Measurements from ENCODE around the gene DDX50. TPM values are rescaled to one million over a fixed set of nuclear protein-coding genes. Genes with fewer than 3 reads are reported as not detected.
A peak's percentile ranks its signal among the peaks of the same experiment; 100 is the strongest.
"Not testable (repeated sequence)": the region's sequence is repeated elsewhere in the genome, so short reads cannot be mapped to it uniquely, and the experiment has no call there.

The DDX50 gene
- total and polyA plus RNA-seq, 5 donors from 2014 or later, result 36.6 to 47.3 (median 39.7) TPM

DNA sequence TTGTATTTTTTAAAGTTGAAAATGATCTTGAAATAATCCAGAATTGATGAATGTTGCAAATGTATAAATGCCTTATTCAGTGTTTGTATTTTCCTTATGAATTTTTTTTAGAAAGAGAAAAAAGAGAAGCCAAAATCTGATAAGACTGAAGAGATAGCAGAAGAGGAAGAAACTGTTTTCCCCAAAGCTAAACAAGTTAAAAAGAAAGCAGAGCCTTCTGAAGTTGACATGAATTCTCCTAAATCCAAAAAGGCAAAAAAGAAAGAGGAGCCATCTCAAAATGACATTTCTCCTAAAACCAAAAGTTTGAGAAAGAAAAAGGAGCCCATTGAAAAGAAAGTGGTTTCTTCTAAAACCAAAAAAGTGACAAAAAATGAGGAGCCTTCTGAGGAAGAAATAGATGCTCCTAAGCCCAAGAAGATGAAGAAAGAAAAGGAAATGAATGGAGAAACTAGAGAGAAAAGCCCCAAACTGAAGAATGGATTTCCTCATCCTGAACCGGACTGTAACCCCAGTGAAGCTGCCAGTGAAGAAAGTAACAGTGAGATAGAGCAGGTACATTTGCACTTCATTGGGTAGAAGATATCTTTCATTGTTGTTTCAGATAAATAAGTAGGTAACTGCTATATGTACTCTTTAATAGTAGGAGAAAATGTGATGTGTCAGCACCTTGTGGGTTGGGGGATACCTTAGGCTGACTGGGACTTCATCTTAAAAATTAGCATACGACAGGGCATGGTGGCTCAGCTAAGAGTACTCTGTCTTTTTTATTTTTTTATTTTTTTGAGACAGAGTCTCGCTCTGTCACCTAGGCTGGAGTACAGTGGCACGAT, 58.8 kb downstream of the DDX50 start:
- ATAC-seq (ENCODE audit: low read depth in 2 of 2) (no peak), DNase-seq (no peak)
- no peak overlapping the region for H3K27ac ChIP-seq (ENCODE audit: insufficient read depth, low read length, poor library complexity, severe bottlenecking)
- peaks cover 20 to 60% (median 41%) of the 10 kb centered on the region in 4 donors for H3K4me1 Mint-ChIP-seq
- peak overlapping the region in 1 of 4 donors; percentile 76 for H3K4me3 Mint-ChIP-seq
- H3K4me3 ChIP-seq (ENCODE audit: low read depth, low read length), result peak overlapping the region; percentile 15
- peaks cover 28% of the 10 kb centered on the region for H3K4me1 ChIP-seq (ENCODE audit: control insufficient read depth, insufficient read depth, low read length, poor library complexity, severe bottlenecking)
- H3K27me3 Mint-ChIP-seq, result peaks cover 6% of the 10 kb centered on the region
- H3K27ac Mint-ChIP-seq, result peak overlapping the region in 2 of 3 donors; percentile 15 to 28
- H3K9me3 Mint-ChIP-seq, result peaks cover 0 to 1% (median 0%) of the 10 kb centered on the region in 7 donors
- peaks cover 33% of the 10 kb centered on the region for H3K36me3 Mint-ChIP-seq
- H3K9me3 ChIP-seq (ENCODE audit: control insufficient read depth in 2 of 2, low read length in 2 of 2), result no peaks in the 10 kb centered on the region
- no peaks in the 10 kb centered on the region for H3K27me3 ChIP-seq (ENCODE audit: control insufficient read depth, insufficient read depth, low read length)
- H3K36me3 ChIP-seq (ENCODE audit: control insufficient read depth, insufficient read depth, low read length), result peaks cover 48% of the 10 kb centered on the region

DNA sequence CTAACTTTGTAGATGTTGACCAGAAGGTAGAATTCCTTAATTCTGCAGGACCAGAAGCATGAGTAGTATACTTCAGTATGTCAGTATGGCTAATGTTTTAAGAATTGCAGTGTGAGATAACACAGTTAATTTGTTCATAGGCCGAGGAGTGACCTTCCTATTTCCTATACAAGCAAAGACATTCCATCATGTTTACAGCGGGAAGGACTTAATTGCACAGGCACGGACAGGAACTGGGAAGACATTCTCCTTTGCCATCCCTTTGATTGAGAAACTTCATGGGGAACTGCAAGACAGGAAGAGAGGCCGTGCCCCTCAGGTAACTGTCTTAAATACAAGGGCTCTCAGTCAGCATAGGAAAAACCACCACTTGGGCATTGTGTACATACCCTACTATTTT, 62.0 kb downstream of the DDX50 start:
- no peak overlapping the region for H3K4me3 Mint-ChIP-seq
- ATAC-seq (ENCODE audit: low read depth in 2 of 2), result no peak

DNA sequence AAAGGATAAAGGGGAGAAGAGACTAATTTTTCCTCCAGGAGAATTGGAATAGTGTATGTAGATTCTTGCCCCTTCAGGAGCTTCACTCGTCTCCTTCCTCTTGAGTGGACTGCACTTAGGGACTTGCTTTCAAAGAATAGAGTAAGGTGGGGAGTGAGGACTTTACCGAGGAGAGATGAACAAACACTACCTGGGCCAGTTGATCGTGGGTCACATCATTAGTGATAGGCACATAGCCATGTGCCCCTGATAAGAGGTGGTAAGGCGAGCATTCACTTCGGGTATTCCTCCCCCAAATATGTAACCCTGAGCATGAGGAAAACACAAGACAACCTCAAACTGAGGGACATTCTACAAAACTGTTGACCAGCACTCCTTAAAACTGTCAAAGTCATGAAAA, 72.9 kb downstream of the DDX50 start:
- no peak overlapping the region for H3K27ac Mint-ChIP-seq
- H3K9me3 ChIP-seq (ENCODE audit: control insufficient read depth in 2 of 2, low read length in 2 of 2), result no peaks in the 10 kb centered on the region
- H3K36me3 Mint-ChIP-seq, result peaks cover 54% of the 10 kb centered on the region
- no peaks in the 10 kb centered on the region for H3K27me3 ChIP-seq (ENCODE audit: control insufficient read depth, insufficient read depth, low read length)
- peaks cover 9 to 12% (median 9%) of the 10 kb centered on the region in 4 donors for H3K4me1 Mint-ChIP-seq
- no peak overlapping the region for H3K4me3 ChIP-seq (ENCODE audit: low read depth, low read length)
- H3K4me3 Mint-ChIP-seq, result no peak overlapping the region
- no peaks in the 10 kb centered on the region for H3K9me3 Mint-ChIP-seq
- H3K4me1 ChIP-seq (ENCODE audit: control insufficient read depth, insufficient read depth, low read length, poor library complexity, severe bottlenecking), result peaks cover 4% of the 10 kb centered on the region
- no peaks in the 10 kb centered on the region for H3K27me3 Mint-ChIP-seq
- DNase-seq, result no peak
- H3K36me3 ChIP-seq (ENCODE audit: control insufficient read depth, insufficient read depth, low read length), result peaks cover 95% of the 10 kb centered on the region
- no peak overlapping the region for H3K27ac ChIP-seq (ENCODE audit: insufficient read depth, low read length, poor library complexity, severe bottlenecking)
- ATAC-seq (ENCODE audit: low read depth in 2 of 2), result no peak

More for the DNA sequence above, 62.0 kb downstream of the DDX50 start:
- no peaks in the 10 kb centered on the region for H3K27me3 Mint-ChIP-seq
- H3K36me3 Mint-ChIP-seq, result peaks cover 49% of the 10 kb centered on the region
- no peaks in the 10 kb centered on the region for H3K27me3 ChIP-seq (ENCODE audit: control insufficient read depth, insufficient read depth, low read length)
- no peak overlapping the region for H3K4me3 ChIP-seq (ENCODE audit: low read depth, low read length)
- peaks cover 76% of the 10 kb centered on the region for H3K36me3 ChIP-seq (ENCODE audit: control insufficient read depth, insufficient read depth, low read length)
- peaks cover 22 to 37% (median 29%) of the 10 kb centered on the region in 4 donors for H3K4me1 Mint-ChIP-seq
- peak overlapping the region in 1 of 3 donors; percentile 15 for H3K27ac Mint-ChIP-seq
- H3K27ac ChIP-seq (ENCODE audit: insufficient read depth, low read length, poor library complexity, severe bottlenecking), result no peak overlapping the region
- no peaks in the 10 kb centered on the region for H3K9me3 ChIP-seq (ENCODE audit: control insufficient read depth in 2 of 2, low read length in 2 of 2)
- no peaks in the 10 kb centered on the region for H3K9me3 Mint-ChIP-seq
- H3K4me1 ChIP-seq (ENCODE audit: control insufficient read depth, insufficient read depth, low read length, poor library complexity, severe bottlenecking), result peaks cover 9% of the 10 kb centered on the region
- DNase-seq, result no peak

DNA sequence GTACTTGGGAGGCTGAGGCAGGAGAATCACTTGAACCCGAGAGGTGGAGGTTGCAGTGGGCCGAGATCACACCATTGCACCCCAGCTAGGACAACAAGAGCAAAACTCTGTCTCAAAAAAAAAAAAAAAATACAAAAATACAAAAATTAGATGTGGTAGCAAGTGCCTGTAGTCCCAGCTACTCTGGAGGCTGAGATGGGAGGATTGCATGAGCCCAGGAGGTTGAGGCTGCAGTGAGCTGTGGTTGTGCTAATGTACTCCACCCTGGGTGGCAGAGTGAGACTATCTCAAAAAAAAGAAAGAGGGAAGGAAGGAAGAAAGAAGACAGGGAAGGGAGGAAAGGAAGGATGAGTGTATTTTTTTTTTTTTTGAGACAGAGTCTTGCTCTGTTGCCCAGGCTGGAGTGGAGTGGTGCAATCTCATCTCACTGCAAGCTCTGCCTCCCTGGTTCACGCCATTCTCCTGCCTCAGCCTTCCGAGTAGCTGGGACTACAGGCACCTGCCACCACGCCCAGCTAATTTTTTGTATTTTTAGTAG, 74.9 kb downstream of the DDX50 start:
- H3K4me3 ChIP-seq (ENCODE audit: low read depth, low read length); DNase-seq; H3K9me3 ChIP-seq (ENCODE audit: control insufficient read depth in 2 of 2, low read length in 2 of 2); H3K9me3 Mint-ChIP-seq; H3K27ac ChIP-seq (ENCODE audit: insufficient read depth, low read length, poor library complexity, severe bottlenecking); H3K27me3 Mint-ChIP-seq; H3K4me3 Mint-ChIP-seq; ATAC-seq (ENCODE audit: low read depth in 2 of 2); H3K27me3 ChIP-seq (ENCODE audit: control insufficient read depth, insufficient read depth, low read length); H3K4me1 Mint-ChIP-seq; H3K4me1 ChIP-seq (ENCODE audit: control insufficient read depth, insufficient read depth, low read length, poor library complexity, severe bottlenecking): not testable (repeated sequence)
- H3K27ac Mint-ChIP-seq, result peak overlapping the region in 1 of 3 donors; percentile 20
- H3K36me3 Mint-ChIP-seq, result peaks cover 59% of the 10 kb centered on the region
- H3K36me3 ChIP-seq (ENCODE audit: control insufficient read depth, insufficient read depth, low read length), result peaks cover 96% of the 10 kb centered on the region

DNA sequence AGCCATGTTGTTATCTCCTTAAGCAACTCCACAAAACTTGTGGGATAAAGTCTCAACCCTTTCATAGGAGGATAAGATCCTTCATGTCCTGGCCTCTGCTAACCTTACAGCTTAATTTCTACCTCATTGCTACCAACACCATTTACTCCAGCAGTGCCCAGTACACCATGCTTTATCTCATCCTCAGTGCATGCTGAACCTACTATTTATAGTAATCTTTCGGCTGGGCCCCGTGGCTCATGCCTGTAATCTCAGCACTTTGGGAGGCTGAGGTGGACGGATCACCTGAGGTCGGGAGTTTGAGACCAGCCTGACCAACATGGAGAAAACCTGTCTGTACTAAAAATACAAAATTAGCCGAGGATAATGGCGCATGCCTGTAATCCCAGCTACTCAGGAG, 78.6 kb downstream of the DDX50 start:
- not testable (repeated sequence) for H3K27ac ChIP-seq (ENCODE audit: insufficient read depth, low read length, poor library complexity, severe bottlenecking); H3K4me1 ChIP-seq (ENCODE audit: control insufficient read depth, insufficient read depth, low read length, poor library complexity, severe bottlenecking); H3K27ac Mint-ChIP-seq; H3K9me3 Mint-ChIP-seq; H3K27me3 ChIP-seq (ENCODE audit: control insufficient read depth, insufficient read depth, low read length); H3K4me3 Mint-ChIP-seq; H3K27me3 Mint-ChIP-seq; H3K9me3 ChIP-seq (ENCODE audit: control insufficient read depth in 2 of 2, low read length in 2 of 2); ATAC-seq (ENCODE audit: low read depth in 2 of 2); DNase-seq; H3K4me1 Mint-ChIP-seq; H3K4me3 ChIP-seq (ENCODE audit: low read depth, low read length)
- H3K36me3 ChIP-seq (ENCODE audit: control insufficient read depth, insufficient read depth, low read length), result peaks cover 88% of the 10 kb centered on the region
- peaks cover 45% of the 10 kb centered on the region for H3K36me3 Mint-ChIP-seq

DNA sequence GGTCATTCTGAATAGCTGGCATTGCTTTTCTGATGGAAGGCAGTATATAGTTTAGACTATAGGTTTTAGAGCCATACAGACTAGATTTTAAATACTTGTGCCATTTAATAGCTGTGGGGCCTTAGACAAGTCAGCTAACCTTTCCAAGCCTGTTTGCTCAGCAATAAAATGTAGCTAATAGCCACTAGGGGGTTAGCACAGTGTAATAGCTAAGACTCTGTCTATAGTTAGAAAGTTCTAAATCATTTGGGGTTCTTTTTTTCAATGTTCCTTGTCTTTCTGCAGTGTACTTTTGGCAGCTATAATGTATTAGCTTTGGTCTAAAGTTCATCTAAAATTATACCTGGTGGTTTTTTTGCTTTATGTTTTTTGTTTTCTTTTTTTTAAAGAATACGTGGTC, 80.0 kb downstream of the DDX50 start:
- no peaks in the 10 kb centered on the region for H3K27me3 ChIP-seq (ENCODE audit: control insufficient read depth, insufficient read depth, low read length)
- ATAC-seq (ENCODE audit: low read depth in 2 of 2), result peak in 1 of 2 donors; percentile 31
- H3K27ac ChIP-seq (ENCODE audit: insufficient read depth, low read length, poor library complexity, severe bottlenecking), result no peak overlapping the region
- peaks cover 81% of the 10 kb centered on the region for H3K36me3 ChIP-seq (ENCODE audit: control insufficient read depth, insufficient read depth, low read length)
- peaks cover 38% of the 10 kb centered on the region for H3K36me3 Mint-ChIP-seq
- H3K4me1 ChIP-seq (ENCODE audit: control insufficient read depth, insufficient read depth, low read length, poor library complexity, severe bottlenecking), result no peaks in the 10 kb centered on the region
- H3K4me1 Mint-ChIP-seq, result peaks cover 0 to 6% (median 5%) of the 10 kb centered on the region in 4 donors
- H3K27ac Mint-ChIP-seq, result no peak overlapping the region
- H3K4me3 ChIP-seq (ENCODE audit: low read depth, low read length), result no peak overlapping the region
- no peaks in the 10 kb centered on the region for H3K27me3 Mint-ChIP-seq
- no peaks in the 10 kb centered on the region for H3K9me3 ChIP-seq (ENCODE audit: control insufficient read depth in 2 of 2, low read length in 2 of 2)
- H3K9me3 Mint-ChIP-seq, result no peaks in the 10 kb centered on the region
- no peak overlapping the region for H3K4me3 Mint-ChIP-seq
- peak in 1 of 3 donors; percentile 26 for DNase-seq

DNA sequence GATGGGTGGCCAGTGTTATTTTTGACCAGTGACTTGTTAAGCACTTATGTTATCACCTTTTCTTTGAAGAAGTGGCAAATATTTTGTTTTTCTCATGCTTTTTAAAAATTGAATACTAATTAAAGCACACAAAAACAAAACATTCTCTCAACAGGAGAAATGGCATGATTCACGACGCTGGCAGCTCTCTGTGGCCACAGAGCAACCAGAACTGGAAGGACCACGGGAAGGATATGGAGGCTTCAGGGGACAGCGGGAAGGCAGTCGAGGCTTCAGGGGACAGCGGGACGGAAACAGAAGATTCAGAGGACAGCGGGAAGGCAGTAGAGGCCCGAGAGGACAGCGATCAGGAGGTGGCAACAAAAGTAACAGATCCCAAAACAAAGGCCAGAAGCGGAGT, 81.3 kb downstream of the DDX50 start:
- Histone ChIP-seq H3K27me3 (ENCODE audit: control insufficient read depth, insufficient read depth, low read length) (no peaks in the 10 kb centered on the region), H3K36me3 (ENCODE audit: control insufficient read depth, insufficient read depth, low read length) (peaks cover 69% of the 10 kb centered on the region), H3K27ac (ENCODE audit: insufficient read depth, low read length, poor library complexity, severe bottlenecking) (no peak overlapping the region), H3K4me1 (ENCODE audit: control insufficient read depth, insufficient read depth, low read length, poor library complexity, severe bottlenecking) (no peaks in the 10 kb centered on the region), H3K9me3 (ENCODE audit: control insufficient read depth in 2 of 2, low read length in 2 of 2) (no peaks in the 10 kb centered on the region), H3K4me3 (ENCODE audit: low read depth, low read length) (no peak overlapping the region)
- Mint-ChIP-seq H3K27me3 (no peaks in the 10 kb centered on the region), H3K4me1 (peaks cover 0 to 10% (median 5%) of the 10 kb centered on the region in 4 donors), H3K4me3 (no peak overlapping the region), H3K9me3 (peaks cover 0 to 2% (median 0%) of the 10 kb centered on the region in 7 donors), H3K27ac (no peak overlapping the region), H3K36me3 (peaks cover 37% of the 10 kb centered on the region)
- DNase-seq, result no peak
- no peak for ATAC-seq (ENCODE audit: low read depth in 2 of 2)

Measured in CD4-positive, CD25-positive, alpha-beta regulatory T cell (primary cell).